LHCN-M2 (cell line): ENCODE measurements around the gene MIB1. TPM values are rescaled to one million over a fixed set of nuclear protein-coding genes. Genes with fewer than 3 reads are reported as not detected.
"Not testable (repeated sequence)": the region's sequence is repeated elsewhere in the genome, so short reads cannot be mapped to it uniquely, and the experiment has no call there.

Source experiments
- DNase-seq: peaks from one replicate; pipeline ENCODE4 v3.0.0-alpha.2; 2012; ENCODE audit warnings: low read depth
- total RNA-seq: library from RNA; depleted of rRNA; stranded (reverse); fragments of >200 nt; gene quantifications from 2 replicates; pipeline ENCODE4 v1.2.3, GENCODE V29; 2014

MIB1 gene
- total RNA-seq, 1 experiment from 2014 or later, result 35.3 TPM

DNA sequence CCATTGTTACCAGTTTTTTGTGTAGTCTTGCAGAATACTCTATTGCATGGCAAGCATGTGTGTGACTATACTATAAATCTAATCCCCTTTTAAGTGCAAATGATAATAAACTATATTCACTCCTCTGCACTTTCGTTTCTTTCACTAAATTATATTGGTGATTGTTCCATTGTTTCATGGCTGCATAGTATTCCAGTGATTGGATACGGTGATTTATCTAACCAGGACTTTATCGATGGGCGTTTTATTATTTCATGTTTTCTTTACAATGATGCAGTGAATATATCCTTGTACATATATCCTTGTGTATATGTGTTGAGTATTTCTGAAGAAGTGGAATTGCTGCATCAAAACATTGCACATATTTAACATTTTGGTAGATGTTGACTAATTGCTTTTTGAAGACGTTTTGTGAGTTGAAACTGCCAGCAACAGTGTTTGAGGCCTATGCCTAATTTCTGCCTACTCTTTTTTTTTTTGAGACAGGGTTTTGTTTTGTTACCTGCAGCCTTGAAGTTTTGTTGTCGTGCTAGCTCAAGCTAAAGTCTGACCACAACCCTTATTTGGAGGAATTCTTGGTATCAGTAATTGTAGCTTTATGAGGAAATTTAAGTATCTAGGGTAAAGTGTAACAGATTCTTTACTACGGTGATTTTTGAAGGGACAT lies 2.7 kb downstream of the MIB1 start:
- no peak for DNase-seq

DNA sequence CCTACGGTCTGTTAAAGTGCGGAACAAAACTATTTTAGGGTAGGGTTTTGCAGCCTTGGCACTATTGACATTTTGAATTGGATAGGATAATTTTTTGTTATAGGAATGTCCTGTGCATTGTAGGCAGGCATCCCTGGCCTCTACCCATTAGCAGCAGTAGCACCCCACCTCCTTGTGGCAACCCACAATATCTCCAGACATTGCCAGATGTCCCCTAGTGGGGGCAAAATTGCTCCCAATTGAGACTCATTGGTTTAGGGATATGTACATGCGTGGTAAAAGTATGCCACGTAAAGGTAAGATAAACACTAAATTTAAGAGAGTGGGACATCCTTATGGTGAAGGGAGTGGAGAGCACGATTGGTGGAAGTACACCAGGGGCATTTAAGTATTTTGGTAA lies 4.6 kb downstream of the MIB1 start:
- no peak for DNase-seq

DNA sequence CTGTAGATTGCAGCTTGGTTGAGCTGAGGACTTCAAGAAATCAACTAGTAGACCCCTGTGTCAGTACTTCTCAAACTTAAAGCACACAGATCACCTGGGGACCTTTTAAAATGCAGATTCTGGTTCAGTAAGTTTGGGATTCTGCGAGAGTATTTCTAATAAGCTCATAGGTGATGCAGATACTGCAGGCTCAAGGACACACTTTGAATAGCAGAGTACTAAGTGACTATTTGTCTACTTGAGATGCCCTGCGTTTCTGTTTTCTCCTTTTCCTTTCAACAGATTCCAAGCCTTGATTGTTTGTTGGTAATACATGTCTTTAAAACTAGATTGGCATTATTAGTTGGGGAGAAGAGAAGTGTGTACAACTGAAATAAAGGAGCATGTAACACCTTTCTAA lies 6.7 kb downstream of the MIB1 start:
- DNase-seq, result no peak

DNA sequence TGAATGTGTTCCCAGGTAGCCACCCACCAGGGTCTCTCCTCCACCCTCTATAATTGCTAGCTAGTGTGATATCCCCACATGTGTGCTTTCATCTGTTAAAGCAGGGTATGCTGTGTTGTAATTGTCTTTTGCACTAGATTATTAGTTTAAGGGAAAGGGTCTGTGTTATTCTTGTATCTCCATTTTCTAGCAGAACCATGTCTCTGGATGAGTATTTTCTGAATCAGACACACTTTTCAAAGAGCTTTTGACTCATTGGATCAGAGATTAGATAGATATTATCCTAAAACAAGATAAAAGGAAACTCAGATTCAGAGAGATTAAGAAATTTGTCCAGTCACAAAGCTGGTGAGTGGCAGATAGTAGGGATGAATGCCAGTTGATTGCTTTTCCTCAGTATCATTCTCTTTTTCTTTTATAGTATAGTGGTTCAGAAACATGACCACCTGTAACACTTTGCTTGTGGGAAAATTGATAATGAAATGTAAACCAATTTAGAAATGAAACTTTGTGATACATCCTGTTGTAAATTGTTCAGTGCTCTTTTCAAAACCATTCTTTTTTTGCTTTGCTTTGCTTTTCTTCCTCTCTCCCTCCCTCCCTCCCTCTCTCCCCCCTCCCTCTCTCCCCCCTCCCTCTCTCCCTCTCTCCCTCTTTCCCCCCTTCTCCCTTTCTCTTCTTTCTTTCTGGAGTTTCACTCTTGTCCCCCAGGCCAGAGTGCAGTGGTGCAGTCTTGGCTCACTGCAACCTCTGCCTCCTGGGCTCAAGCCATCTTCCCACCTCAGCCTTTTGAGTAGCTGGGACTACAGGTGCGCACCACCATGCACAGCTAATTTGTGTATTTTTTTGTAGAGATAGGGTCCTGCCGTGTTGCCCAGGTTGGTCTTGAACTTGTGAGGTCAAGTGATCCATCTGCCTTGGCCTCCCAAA lies 7.4 kb downstream of the MIB1 start:
- DNase-seq, result no peak

DNA sequence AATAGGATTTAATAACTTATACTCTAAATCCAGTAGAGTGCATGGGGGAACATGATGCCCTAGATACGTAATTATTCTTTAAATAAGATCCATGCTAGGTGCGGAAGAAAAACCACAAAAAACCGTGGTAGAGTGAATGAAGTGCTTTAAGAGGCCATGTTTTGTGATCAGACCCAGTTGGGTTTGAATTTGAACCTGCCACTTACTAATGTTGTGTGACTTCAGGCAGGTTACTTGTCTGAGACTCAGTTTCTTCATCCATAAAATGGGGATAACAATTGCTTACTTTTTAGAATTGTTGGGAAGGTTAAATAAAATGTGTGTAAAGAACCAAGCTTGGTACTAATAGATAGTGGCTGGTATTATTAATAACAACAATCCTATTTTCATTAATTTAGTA lies 17.2 kb downstream of the MIB1 start:
- no peak for DNase-seq

DNA sequence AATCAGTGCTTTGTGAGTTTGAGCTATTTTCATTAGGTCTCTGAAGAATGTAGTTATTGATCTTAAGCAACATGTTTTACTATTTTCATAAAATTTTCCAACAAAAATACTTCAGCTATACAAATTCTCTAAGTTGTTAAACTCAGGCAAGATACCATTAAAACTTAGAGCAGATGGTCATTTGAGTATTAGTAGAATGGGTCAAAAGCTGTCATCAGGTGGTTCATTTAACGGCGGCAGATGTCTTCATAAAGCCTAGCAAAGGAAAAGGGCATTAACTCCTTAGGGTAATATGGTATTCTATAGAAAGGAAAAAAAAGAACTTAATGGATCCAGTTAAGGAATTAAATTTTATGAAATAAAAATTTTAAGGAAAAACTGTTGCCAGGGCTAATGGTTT lies 19.2 kb downstream of the MIB1 start:
- DNase-seq, result no peak

GRCh38 chr18:21760321-21760720 lies 19.7 kb downstream of the MIB1 start:
- DNase-seq, result peak; percentile 54

GRCh38 chr18:21761471-21762115 lies 21.0 kb downstream of the MIB1 start:
- DNase-seq, result no peak

DNA sequence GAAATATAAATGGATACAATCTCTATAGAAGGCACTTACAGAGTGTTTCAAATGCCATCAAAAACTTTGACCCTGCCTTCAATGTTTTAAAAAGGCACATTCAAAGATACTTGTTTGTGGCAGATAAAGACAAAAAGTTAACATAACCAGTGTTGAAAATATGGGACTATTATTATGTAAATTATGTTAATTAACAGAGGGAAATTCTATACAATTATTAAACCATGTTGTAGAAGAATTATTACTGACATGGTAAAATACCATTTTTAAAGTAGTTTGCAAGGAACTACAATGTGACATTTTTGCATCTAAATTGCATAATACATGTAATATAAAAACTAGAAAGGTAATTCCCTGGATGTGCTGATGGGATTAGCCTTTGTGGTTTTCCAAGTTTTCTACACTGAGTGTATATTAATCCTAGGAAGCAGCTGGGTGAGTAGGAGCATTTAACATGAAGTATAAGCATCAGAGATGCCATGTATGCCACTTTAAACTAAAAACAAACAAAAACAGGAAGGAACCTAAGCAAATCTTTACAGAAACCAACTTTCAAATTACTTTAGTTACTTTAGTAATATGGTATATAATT lies 21.7 kb downstream of the MIB1 start:
- peak; percentile 34 for DNase-seq

GRCh38 chr18:21763846-21764646 lies 23.5 kb downstream of the MIB1 start:
- DNase-seq, result peak; percentile 18

DNA sequence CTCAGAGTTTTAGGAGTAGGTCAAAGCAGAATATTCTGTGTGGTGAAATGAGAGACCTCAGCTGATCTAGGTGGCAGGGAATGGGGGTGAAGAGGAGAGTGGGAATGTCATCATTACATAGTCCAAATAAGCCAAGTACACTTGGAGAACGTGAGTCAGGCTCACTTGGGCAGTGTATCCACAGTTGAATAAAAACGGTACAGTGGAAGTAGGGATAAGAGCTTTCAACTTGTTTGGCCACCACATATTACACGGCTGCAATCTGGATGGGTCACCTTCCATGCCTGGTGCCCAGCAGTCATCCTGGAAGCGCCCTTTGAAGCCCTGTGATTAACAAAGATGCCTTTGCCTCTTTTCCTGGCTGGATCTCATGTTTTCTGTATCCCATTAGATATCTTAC lies 28.6 kb downstream of the MIB1 start:
- DNase-seq, result peak; percentile 14

DNA sequence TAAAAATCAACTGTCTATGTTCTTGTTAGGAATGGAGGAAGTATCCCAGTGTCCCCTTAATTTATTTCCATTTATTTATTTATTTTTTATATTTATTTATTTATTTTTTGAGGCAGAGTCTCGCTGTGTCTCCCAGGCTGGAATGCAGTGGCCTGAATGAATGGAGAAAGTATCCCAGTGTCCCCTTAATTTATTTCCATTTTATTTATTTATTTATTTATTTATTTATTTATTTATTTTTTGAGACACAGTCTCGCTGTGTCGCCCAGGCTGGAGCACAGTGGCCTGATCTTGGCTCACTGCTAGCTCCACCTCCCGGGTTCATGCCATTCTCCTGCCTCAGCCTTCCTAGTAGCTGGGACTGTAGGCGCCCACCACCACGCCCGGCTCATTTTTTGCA lies 34.1 kb downstream of the MIB1 start:
- no peak for DNase-seq

- DNase-seq, result no peak
These were observed 37.2 kb downstream of the MIB1 start for GRCh38 chr18:21777814-21778213.

- no peak for DNase-seq
These were observed 45.9 kb downstream of the MIB1 start for GRCh38 chr18:21786526-21786925.

GRCh38 chr18:21796089-21796488 lies 55.5 kb downstream of the MIB1 start:
- not testable (repeated sequence) for DNase-seq

- DNase-seq, result no peak
These were observed 57.5 kb downstream of the MIB1 start for GRCh38 chr18:21798126-21798525.

DNA sequence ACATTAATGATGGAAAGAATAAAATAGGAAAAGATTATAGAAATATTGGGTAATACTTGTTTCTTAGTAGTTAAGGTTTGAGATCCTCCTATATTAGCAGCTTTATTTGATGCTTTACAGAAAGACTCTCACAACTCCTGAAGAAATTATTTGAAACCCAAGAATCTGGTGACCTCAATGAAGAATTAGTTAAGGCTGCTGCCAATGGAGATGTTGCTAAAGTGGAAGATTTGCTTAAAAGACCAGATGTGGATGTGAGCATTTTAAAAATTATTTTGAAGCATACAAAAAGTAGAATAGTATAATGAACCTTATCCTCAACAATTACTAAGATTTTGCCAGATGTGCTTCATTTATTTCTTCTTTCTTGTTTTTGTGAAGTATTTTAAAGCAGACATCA lies 59.1 kb downstream of the MIB1 start:
- DNase-seq, result no peak

- peak; percentile 19 for DNase-seq
These were observed 62.9 kb downstream of the MIB1 start for GRCh38 chr18:21803495-21803894.

GRCh38 chr18:21805771-21806366 lies 65.3 kb downstream of the MIB1 start:
- DNase-seq, result no peak

DNA sequence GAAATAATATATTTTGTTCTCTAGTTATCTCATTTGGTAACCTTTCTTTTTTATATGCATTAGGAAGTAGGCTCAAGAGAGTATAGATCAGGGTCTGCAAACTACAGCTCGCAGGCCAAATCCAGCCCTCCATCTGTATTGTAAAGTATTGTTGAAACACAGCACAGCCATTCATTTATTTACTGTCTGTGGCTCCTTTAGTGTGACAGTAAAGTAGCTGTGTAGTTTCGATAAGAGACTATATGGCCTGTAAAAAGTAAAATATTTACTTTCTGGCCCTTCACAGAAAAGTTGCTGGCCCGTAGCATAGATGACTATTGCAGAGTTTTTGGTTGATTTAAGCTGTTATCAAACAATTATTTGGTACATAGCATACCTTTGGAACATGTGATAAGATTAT lies 67.6 kb downstream of the MIB1 start:
- DNase-seq, result no peak

GRCh38 chr18:21809725-21810124 lies 69.1 kb downstream of the MIB1 start:
- no peak for DNase-seq
